Body of pancreas (tissue), 4 donors: ENCODE results near the gene VPS13C. TPM values are rescaled to one million over a fixed set of nuclear protein-coding genes. Genes with fewer than 3 reads are reported as not detected.

ENCODE experiments used
- ATAC-seq: fragments of 150-250 bp; one replicate; pipeline ENCODE4 v1.9.1; 2016
- DNase-seq, 4 donors: peaks; one replicate each; pipeline ENCODE4 v3.0.0-alpha.2; 2019
- H3K27ac ChIP-seq, 4 donors: fragments of 200-600 bp; sonication (generic); 1 replicate in 3 of 4; 2 replicates in 1 of 4; pipeline versions ENCODE4 v1.5.1 to v1.6.1; 2016 to 2019; ENCODE audit warnings: mild to moderate bottlenecking in 1 of 4, mixed read lengths in 1 of 4, moderate library complexity in 1 of 4
- H3K27me3 ChIP-seq, 2 donors: fragments of 200-600 bp; sonication (generic); one replicate each; pipeline ENCODE4 v1.6.0; 2016; ENCODE audit warnings: mild to moderate bottlenecking in 1 of 2
- H3K36me3 ChIP-seq, 2 donors: fragments of 200-600 bp; sonication (generic); replicated peaks in 1 of 2; 2 replicates each; pipeline ENCODE4 v1.5.1; 2016; ENCODE audit warnings: low read depth in 2 of 2; ENCODE audit not compliant: insufficient read depth in 1 of 2
- H3K4me1 ChIP-seq: fragments of 200-600 bp; sonication (generic); one replicate; pipeline ENCODE4 v1.6.0; 2016
- H3K4me3 ChIP-seq, 2 donors: fragments of 200-600 bp; sonication (generic); 1 replicate in 1 of 2; 2 replicates in 1 of 2; pipeline ENCODE4 v1.5.1; 2016 to 2019
- H3K9me3 ChIP-seq, 3 donors: fragments of 200-600 bp; sonication (generic); 1 replicate in 2 of 3; 2 replicates in 1 of 3; pipeline ENCODE4 v1.5.1; 2016
- CTCF ChIP-seq, 7 experiments: fragments of 450-650 bp in 4 of 7; fragments of 200-600 bp in 3 of 7; sonication (generic) in 3 of 7; IDR thresholded peaks; one replicate each; pipeline ENCODE4 v1.5.1; 2016 to 2019; ENCODE audit warnings: antibody characterized with exemption in 7 of 7
- POLR2A ChIP-seq, 3 donors: fragments of 450-650 bp; IDR thresholded peaks; one replicate each; pipeline ENCODE4 v1.6.1; 2016; ENCODE audit warnings: antibody characterized with exemption in 3 of 3, mild to moderate bottlenecking in 2 of 3
- WGBS, 2 donors: methylation state at CpG; one replicate each; pipeline ENCODE4 v1.1.5; 2017; 5-methylcytosine and 5-hydroxymethylcytosine counted together
- intact Hi-C: fragments of 100-400 bp; cut with DNase I; formaldehyde crosslinking; loops from one replicate; pipeline ENCODE4 v1.15.1; 2023
- total RNA-seq, 2 donors: library from RNA; depleted of rRNA; stranded (reverse); fragments of >200 nt; gene quantifications; one replicate each; pipeline ENCODE4 v1.1.0, GENCODE V29; 2016

The VPS13C gene
- total RNA-seq, 2 donors from 2014 or later = 67.2 to 68.6 TPM

DNA sequence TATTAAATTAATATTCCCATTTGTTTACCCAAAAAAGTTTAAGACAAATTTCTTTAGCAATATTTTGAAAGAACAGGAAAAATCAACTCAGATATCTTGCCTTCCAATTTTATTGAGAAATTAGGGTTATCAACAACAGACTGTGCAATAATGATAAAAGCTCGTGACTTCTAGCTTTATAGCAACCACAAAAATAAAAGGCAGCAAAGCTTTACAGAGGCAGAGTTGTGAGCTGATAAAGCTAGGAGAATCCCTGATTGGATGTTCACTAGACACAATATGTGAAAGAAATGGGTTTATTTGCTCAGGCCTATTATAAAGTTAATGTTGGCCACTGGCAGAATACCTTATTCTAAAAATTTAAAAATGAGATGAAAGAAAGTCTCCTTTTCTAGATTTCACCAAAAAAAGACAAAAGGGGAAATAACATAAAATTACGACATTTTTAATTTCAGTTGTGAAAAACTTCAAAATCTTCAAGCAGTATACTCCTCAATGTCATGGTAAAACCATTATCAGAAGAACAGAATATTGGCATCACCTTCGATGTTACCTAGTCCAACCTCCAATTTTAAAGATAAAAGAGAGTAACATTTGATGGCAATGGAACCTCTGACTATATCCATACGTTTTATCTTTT lies 2.8 kb downstream of the VPS13C start:
- Histone ChIP-seq H3K27ac (no peak overlapping the region), H3K27me3 (no peaks in the 10 kb centered on the region), H3K9me3 (no peaks in the 10 kb centered on the region), H3K4me3 (no peak overlapping the region), H3K36me3 (no peaks in the 10 kb centered on the region), H3K4me1 (peaks cover 44% of the 10 kb centered on the region)
- ATAC-seq (no peak), DNase-seq (no peak)
- WGBS, 2 donors = 47 to 64% methylated on average over 4 of the region's 4 CpGs
- intact Hi-C loops = no loop called here
- TF ChIP-seq POLR2A (IDR thresholded peaks at IDR 0.05) (no peak), CTCF (IDR thresholded peaks at IDR 0.05) (no peak)

- H3K27me3 ChIP-seq = no peaks in the 10 kb centered on the region
- intact Hi-C loops = no loop called here
- peak overlapping the region in 1 of 4 donors; percentile 54 for H3K27ac ChIP-seq
- H3K36me3 ChIP-seq = no peaks in the 10 kb centered on the region
- H3K9me3 ChIP-seq = no peaks in the 10 kb centered on the region
- TF ChIP-seq CTCF (IDR thresholded peaks at IDR 0.05) (no peak), POLR2A (IDR thresholded peaks at IDR 0.05) (no peak)
- ATAC-seq (no peak), DNase-seq (no peak)
- no peak overlapping the region for H3K4me3 ChIP-seq
- H3K4me1 ChIP-seq = peaks cover 38% of the 10 kb centered on the region
- 72 to 81% methylated on average over 5 of the region's 5 CpGs for WGBS, 2 donors
Measured at GRCh38 chr15:62054979-62055378, 5.3 kb downstream of the VPS13C start.

GRCh38 chr15:62053439-62054085 lies 6.7 kb downstream of the VPS13C start:
- no peak for TF ChIP-seq CTCF (IDR thresholded peaks at IDR 0.05)
- no peak for DNase-seq
- Histone ChIP-seq H3K27me3 (no peaks in the 10 kb centered on the region), H3K9me3 (no peaks in the 10 kb centered on the region), H3K4me1 (peaks cover 32% of the 10 kb centered on the region), H3K4me3 (no peak overlapping the region), H3K36me3 (no peaks in the 10 kb centered on the region), H3K27ac (no peak overlapping the region)
- intact Hi-C loops = no loop called here
- no peak for ATAC-seq
- WGBS, 2 donors = 45 to 51% methylated on average over 5 of the region's 5 CpGs

DNA sequence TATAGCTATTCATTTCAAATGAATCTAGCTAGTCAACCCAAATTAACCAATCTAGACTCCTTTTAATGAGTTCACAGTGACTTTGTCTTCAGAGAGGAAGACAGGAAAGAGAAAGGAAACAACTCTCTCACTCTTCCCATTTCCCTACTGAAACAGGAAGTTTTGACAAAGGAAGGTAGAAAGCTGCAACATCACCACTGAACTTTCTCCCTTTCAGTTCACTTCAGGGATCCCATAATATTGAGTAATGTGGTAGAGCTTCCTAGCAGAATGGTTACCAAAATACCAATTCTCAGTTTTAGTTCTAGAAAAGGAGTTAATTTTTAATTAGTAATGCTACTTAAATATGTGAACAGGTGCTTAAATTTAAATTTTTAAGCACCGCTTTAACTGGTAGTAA lies 7.5 kb downstream of the VPS13C start:
- no peak overlapping the region for H3K27ac ChIP-seq
- intact Hi-C loops = no loop called here
- no peak for ATAC-seq

More for the DNA sequence above, 7.5 kb downstream of the VPS13C start:
- Histone ChIP-seq H3K4me3 (no peak overlapping the region), H3K36me3 (no peaks in the 10 kb centered on the region), H3K27me3 (no peaks in the 10 kb centered on the region), H3K4me1 (peaks cover 27% of the 10 kb centered on the region), H3K9me3 (no peaks in the 10 kb centered on the region)
- 89 to 96% methylated on average over 1 of the region's 1 CpG for WGBS, 2 donors
- no peak for DNase-seq
- TF ChIP-seq CTCF (IDR thresholded peaks at IDR 0.05) = no peak
- no peak for TF ChIP-seq POLR2A (IDR thresholded peaks at IDR 0.05)
